GM18909 (cell line): ENCODE data around the gene COMMD7.
"Not testable (repeated sequence)": the region's sequence is repeated elsewhere in the genome, so short reads cannot be mapped to it uniquely, and the experiment has no call there.

Experiments used
- ATAC-seq: cut with Tn5 transposase; IDR thresholded peaks from one replicate; pipeline ENCODE4 v1.9.1; 2021; ENCODE audit warnings: mild to moderate bottlenecking; ENCODE audit not compliant: unreplicated experiment, poor library complexity

COMMD7 gene

DNA sequence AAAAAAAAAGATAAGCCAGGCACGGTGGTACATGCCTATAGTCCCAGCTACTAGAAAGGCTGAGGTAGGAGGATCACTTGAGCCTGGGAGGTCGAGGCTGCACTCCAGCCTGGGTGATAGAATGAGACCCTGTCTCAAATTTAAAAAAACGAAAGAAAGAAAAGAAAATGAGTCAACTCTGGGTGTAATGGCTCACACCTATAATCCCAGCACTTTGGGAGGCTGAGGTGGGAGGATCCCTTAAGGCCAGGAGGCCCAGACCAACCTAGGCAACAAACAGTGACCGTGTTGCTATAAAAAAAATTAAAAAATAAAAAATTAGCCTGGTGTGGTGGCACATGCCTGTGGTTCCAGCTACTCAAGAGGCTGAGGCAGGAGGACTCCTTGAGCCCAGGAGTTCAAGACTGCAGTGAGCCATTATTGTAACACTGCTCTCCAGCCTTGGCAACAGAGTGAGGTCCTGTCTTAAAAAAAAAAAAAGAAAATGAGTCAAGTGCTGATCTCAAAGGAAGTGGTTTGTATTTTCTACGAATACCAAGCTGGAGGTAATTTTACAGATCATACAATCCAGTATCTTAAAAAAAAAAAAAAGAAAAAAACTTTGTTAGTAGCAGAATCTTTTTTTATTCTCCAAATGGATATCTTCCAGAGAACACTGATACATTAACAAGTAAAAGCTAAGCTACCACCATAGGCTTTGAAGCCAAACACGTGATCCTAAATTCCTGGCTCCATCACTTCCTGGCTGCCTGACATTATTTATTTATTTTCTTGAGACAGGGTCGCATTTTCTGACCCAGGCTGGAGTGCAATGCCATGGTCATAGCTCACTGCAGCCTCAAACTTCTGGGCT, 5.7 kb downstream of the COMMD7 start:
- ATAC-seq, result no peak

DNA sequence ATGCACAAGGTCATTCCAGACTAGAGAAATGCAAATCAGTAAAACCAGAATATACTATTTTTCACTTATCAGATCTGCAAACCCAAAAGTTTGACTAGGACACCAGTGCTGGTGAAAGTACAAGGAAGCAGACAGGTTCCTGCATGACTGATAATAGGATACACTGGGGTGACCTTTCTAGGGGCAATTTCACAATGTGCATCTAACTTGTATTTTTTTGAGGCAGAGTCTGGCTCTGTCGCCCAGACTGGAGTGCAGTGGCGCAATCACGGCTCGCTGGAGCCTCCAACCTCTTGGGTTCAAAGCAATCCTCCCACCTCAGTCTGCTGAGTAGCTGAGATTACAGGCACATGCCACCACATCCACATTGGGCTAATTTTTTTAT, 11.4 kb downstream of the COMMD7 start:
- ATAC-seq, result no peak

DNA sequence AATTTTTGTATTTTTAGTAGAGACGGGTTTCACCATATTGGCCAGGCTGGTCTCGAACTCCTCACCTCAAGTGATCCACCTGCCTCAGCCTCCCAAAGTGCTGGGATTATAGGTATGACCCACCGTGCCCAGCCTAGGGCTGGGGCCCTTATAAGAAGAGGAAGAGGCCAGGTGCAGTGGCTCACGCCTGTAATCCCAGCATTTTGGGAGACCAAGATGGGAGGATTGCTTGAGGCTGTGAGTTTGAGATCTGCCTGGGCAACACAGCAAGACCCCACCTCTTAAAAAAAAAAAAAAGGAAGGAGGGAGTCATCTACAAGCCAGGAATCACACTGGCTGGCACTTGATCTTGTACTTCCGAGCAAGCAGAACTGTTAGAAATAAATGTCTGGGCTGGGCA, 13.9 kb downstream of the COMMD7 start:
- not testable (repeated sequence) for ATAC-seq

DNA sequence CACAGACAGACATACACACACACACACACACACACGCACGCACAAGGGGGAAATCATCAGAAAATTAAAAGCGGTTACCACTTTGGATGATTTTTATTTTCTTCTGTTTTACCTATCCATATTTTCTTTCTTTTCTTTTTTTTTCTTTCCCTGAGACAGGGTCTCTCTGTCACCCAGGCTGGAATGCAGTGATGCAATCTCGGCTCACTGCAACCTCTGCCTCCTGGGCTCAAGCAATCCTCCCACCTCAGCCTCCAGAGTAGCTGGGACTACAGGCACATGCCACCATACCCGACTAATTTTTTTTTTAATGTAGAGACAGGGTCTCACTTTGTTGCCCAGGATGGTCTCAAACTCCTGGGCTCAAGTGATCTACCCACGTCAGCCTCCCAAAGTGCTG, 14.8 kb downstream of the COMMD7 start:
- not testable (repeated sequence) for ATAC-seq

DNA sequence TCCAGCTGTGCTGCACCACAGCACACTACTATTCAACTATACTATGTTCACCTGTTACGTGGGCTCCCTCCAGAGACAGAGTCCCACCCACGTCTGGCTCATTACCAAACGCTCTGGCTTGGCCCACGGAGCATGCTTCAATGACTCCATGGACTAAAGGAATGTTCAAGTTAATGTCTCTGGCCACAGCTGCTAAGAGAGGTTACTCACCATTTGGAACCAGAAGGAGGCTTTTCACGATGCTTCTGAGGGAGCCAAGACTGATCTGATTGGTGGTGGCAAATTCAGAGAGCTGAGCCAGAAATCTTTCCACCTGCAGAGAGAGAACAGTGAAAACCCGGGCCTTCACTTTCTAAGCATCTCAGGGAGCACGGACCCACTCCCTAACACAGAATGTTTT, 15.6 kb downstream of the COMMD7 start:
- ATAC-seq, result no peak

DNA sequence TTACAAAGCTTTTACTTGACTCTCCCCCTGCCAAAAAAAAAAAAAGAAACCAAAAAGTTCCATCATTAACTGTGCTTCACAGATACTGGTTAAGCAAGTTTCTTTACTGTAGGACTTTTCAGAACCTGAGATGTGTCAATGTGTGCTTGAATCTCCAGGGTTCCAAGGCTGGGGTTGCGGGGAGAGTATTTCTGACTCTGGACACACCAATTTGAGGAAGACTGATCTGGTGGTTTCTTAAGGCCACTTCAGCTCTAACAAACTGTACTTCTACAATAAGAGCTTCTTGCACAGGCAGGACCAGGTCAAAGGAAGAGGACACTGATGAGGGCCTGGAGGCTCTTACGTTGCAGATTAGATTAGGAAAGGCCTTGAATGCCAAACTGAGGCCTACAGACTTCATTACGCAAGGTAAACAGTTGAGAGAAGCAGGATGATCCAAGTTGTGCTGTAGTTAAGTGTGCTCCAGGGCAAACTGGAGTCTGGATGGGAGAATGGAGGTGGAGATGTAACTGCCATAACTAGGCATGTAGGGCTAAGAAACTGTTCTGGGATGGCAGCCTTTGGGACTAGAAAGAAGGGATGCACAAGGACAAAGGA, 24.4 kb downstream of the COMMD7 start:
- no peak for ATAC-seq

DNA sequence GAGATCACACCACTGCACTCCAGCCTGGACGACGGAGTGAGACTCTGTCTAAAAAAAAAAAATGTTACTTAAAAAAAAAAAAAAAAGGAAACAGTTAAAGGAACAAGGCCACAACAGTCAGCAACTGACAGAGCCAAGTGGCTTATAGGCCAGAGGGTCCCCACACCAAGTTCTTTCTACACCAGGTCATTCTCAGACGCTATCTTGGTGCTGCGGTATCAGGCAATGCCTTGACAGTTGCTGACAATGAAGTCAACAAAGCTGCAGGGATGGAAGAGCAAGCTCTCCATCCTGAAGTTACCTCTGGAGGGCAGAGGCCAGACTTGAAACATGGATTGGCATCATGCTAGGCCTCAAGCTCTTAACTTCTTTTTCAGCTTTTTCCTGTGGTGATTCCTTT, 31.9 kb downstream of the COMMD7 start:
- ATAC-seq, result no peak

DNA sequence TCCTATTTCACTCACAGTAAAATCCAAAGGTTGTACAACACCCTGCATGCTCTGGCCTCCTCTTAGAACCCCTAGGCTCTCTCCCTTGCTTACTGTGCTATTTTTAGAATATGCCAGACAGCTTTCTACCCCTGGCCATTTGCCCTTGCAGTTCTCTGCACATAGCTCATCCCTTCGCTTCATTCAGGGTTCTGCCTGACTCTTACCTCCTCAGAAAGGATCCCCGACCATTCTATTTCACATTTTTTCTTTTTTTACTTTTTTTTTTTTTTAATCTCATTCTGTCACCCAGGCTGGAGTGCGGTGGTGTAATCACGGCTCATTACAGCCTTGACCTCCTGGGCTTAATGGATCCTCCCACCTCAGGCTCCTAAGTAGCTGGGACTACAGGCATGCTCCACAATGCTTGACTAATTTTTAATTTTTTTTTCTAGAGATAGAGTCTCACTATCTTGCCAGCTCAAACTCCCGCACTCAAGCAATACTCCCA, 33.6 kb downstream of the COMMD7 start:
- no peak for ATAC-seq

DNA sequence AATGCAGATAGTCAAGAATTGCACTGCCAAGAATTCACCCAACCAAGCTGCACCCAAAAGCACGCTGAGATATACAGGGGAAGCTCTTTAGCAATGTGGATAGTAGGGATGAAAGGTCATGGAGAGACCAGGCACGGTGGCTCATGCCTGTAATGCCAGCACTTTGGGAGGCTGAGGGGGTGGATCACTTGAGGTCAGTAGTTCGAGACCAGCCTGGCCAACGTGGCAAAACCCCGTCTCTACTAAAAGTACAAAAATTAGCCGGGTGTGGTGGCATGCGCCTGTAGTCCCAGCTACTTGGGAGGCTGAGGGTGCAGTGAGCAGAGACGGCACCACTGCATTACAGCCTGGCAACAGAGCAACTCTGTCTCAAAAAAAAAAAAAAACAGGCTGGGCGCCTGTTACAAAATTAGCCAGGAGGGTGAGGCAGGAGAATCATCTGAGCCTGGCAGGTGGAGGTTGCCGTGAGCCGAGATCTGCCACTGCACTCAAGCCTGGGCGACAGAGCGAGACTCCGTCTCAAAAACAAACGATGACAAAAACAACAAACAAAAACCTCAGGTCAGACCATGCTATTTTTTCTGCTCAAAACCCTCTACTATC, 34.1 kb downstream of the COMMD7 start:
- ATAC-seq, result not testable (repeated sequence)

DNA sequence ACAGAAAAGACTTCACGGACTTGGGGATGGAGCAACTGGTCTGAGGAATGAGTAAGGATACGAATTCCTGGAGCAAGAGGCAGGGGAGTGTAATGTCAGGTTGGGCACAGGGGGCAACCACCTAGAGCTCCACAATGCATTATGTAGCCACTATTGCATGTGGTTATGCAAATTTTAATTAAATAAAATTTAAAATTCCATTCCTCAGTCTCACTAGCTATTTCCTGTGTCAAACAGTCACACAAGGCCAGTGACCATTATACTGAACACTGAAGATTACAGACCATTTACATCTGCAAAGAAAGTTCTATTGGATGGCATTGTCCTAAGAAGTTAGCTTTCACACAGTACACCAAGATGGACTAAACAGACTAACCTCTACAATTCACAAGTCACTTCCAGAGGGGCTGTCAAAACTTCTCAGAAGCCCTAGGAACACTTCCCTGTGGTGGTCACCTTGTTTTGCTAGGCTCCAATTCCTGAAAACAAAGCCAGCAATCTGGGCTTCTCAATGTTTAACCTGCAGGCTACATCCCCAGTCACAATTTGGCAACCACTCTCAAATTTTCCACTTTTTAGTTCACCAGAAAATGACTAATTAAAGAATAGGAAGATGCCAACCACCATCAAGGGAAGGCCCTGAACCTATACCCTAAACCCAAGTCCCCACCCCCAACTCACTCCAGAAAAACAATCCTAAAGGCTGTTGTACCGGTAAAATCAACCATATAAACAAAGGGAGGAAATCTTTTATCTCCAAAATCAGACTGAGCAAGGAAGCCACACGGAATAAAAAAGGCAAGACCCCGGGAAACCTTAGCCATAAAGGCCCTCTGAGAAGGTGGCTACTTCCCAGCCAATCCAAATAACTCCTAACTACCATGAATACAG, 35.3 kb downstream of the COMMD7 start:
- no peak for ATAC-seq

DNA sequence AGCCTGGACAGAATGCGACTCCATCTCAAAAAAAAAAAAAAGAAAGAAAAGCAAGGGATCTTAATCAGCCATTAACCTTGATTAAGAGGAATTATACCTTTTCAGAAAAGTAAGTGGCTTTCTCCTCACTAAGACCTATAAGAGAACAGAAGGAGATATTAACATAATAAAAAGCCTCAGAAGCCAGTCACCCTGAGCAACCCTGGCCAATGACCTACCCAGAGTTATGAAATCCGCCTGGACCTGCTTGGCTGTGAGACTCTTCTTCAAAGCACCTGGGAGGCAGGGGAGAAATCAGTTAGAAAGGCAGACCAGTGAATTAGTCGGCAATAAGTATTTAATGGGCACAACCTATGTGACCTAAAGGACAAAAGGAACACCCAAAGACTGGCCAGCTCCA, 36.8 kb downstream of the COMMD7 start:
- ATAC-seq, result no peak

DNA sequence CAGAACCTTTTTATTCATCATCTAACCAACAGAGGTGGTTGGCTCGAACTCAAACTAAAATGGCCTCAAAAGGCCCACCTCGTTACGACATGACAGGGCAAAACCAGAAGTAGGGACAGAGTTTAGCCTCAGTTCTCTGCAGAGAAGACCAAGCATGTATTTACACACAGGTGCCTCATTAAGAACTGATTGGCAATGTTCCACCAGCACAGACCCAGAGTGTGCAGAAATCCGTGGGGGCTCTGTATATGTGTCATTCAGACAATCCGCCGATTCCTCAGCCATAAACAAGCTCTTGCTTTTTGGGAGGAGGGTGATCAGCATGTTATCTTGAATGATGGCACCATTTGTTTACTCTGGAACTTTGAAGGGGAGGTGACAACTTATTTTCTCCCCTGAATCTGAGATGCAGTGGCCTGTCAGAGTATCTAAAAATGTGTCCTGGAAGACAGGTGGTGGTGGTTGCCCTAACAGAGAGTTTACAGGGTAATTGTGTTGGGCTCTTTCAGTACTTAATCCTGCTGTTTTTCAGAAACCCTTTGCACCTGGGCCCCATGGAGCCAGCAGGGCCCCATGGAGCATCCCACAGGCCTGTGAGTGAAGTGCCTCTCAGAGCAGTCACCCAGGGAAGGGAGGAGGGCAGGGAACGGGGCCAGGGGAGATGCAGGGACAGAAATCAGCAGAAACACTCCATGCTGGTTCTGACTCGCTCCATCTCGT, 40.4 kb downstream of the COMMD7 start:
- ATAC-seq, result no peak

DNA sequence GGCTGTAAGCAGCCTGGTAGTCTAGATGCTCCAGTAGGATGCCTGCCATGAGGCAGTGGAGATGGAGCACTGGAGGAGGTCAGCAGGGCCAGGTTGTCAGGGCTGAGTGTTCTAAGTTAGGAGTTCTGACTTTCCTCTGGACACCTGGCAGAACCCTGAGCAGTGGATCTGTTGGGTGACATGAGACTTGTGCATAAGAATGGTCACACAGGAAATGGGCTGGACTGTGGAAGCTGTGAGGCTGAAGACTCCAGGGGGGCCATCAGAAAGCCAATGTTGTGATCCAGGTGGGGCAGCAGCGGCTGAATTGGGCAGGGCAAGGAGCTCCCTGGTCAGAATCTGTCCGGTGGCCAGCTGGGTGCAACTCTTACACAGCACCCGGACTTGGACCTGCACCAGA, 45.7 kb downstream of the COMMD7 start:
- no peak for ATAC-seq

DNA sequence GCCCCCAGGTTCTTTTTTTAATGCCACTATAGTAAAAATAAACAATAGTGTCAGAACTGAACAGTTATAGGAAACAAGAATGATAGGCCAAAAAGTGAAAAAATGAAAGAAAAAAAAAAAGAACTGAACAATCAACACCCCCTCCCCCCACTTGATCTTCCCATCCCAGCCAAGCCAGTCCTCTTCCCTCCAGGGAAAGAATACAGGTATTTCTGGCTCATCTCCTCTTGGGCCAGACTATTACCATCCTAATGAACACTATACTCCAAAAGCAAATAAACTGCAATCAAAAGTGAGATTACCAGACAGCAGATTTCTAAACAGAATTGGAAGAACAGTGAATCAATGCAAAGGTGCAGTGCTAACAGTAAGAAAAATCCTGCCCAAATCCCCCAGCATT, 48.2 kb downstream of the COMMD7 start:
- no peak for ATAC-seq

DNA sequence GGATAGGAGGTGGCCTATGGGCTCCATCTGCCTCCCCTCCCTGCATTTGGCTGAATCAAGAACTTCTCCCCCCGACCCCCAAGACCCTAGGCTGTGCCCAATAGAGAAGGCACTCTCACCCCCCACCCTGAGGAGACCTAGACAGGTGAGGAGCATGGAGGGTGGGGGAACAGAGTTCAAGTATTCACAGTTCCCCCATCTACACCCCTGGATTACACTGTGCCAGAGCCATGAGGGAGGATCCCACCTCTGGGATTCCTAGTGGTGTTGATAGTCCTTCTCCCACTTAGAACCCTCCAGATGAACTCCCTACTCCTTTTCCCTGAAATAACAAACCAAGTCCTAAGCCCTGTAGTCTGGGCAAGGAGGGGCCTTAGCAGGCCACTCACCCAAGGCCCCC, 54.3 kb downstream of the COMMD7 start:
- ATAC-seq, result not testable (repeated sequence)

DNA sequence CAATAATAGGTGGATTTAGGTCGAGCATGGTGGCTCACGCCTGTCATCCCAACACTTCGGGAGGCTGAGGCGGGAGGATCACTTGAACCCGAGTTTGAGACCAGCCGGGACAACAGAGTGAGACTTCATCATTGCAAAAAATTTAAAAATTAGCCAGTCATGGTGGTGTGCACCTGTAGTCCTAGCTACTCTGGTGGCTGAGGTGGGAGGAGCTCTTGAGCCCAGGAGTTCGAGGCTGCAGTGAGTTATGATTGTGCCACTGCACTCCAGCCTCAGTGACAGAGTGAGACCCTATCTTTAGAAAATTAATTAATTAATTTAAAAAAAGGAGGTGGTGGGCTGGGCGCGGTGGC, 56.1 kb downstream of the COMMD7 start:
- ATAC-seq, result no peak

DNA sequence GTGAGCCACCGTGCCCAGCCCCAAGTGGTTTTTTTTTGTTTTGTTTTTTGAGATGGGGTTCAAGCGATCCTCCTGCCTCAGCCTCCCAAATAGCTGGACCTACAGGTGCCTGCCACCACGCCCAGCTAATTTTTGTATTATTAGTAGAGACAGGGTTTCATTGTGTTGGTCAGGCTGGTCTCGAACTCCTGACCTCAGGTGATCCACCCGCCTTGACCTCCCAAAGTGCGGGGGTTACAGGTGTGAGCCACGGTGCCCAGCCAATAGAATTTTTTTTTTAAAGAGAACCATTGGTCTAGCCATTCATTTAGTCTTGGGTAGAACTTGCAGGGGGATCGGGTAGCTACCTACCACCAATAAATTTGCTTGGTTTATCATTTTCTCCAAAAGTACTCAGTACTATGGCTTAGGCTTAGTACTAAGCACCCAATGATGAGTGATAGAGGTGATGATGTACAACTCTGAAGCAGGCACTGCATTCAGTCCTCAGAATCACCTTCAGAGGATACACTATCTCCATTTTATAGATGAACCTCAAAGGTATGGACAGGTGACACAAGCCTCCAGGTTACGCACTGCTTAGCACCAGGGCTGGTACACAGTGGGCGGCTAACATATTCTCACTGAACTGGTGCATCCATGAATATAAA, 56.6 kb downstream of the COMMD7 start:
- no peak for ATAC-seq

DNA sequence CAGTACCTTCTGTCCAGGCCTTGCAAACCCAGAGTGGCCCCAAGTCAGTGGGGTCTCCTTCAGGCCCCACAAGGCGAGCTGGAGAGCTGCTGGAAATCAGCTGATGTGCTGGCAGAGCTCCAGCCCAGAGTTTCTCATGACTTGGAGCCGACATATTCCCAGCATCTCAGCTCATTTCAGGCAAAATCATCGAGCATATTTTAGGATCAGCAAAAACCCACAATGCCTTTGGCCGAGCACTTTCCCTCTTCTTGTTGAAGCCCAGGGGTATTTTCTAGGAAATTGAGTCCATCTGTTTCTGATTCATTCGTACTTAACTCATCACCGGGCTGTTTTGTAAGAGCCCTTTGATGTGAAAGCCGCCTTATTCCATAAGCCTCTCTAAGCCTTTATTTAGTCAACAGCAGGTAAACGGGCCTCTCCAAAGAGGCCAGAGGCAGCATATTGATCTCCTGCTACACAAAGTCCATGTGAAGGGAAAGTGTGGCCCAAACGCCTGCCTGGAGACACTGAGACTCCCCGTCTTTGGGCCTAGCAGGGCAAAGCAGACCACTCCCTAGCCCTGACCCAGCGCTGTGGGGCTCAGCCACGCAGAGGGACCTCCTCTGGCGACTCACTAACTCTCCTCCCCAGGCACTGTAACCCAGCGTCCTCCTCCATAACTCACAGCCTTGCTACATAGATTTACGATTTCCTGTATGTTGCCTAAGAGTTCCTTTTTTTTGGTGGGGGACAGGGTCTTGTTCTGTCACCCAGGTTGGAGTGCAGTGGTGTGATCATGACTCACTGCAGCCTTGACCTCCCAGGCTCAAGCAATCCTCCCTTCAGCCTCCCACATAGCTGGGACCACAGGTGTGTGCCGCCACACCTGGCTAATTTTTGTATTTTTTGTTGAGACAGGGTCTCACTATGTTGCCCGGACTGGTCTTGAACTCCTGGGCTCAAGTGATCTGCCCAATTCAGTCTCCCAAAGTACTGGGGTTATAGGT, 57.4 kb downstream of the COMMD7 start:
- ATAC-seq, result no peak
